ENCODE results near the gene DOCK1.

GRCh38 chr10:127276794-127277462, 371.7 kb downstream of the DOCK1 start:
- TF ChIP-seq CTCF (IDR thresholded peaks at IDR 0.05 in 4 of 5, conservative IDR thresholded peaks at IDR 0.05 in 1 of 5) = no peak
- TF ChIP-seq POLR2A (IDR thresholded peaks at IDR 0.05) = no peak

All from gastrocnemius medialis (tissue), 4 donors.